GM19351 (cell line): Measurements from ENCODE around the gene PDIA4.
A peak's percentile ranks its signal among the peaks of the same experiment; 100 is the strongest.
"Not testable (repeated sequence)": the region's sequence is repeated elsewhere in the genome, so short reads cannot be mapped to it uniquely, and the experiment has no call there.

Experiments
- ATAC-seq: cut with Tn5 transposase; IDR thresholded peaks from one replicate; pipeline ENCODE4 v1.9.1; 2021; ENCODE audit warnings: mild to moderate bottlenecking, moderate library complexity; ENCODE audit not compliant: unreplicated experiment

PDIA4 gene

DNA sequence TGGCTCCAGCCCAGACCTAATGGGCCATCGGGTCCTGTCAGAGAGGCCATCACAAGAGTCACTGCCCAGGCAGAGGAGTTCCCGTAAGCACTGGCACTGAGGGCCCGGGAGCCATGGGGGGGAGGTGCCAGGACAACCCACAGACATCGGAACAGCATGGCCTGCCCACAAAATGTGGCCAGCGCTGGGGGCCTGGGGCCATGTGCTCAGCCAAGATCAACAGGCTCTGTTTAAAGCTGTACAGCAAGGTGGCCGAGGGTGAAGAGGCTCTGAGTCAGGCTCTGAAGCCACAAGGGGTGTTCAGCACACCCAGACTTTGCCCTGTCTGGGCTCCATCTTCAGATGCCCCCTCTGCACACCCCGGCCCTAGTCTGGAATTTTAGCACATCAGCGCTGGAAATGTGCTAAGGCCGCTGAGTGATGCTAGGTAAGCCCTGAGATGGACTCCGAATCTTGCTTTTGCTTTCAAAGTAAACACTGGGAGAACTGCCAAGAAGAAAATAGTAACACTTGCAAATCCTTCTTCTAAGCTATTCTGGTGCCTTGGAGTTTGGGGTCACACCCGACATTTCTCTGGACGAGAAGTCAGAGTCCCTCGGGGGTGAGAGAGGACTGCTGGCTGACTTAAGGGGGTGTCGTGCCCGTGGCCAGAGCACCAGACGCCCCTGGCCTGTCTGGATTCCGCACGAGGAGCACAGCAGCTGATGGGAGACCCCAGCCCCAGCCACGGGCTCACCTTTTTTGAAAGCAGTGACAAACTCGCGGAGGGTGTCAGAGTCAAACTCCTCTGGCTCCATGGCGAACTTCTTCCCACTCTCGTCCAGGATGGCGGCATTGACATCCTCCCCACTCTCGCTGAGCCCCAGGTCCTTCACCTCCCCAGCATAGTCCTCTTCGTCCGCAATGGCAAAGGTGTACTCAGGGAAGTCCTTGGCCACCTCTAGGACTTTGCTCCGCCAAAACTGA lies 23.6 kb downstream of the PDIA4 start:
- ATAC-seq: no peak

DNA sequence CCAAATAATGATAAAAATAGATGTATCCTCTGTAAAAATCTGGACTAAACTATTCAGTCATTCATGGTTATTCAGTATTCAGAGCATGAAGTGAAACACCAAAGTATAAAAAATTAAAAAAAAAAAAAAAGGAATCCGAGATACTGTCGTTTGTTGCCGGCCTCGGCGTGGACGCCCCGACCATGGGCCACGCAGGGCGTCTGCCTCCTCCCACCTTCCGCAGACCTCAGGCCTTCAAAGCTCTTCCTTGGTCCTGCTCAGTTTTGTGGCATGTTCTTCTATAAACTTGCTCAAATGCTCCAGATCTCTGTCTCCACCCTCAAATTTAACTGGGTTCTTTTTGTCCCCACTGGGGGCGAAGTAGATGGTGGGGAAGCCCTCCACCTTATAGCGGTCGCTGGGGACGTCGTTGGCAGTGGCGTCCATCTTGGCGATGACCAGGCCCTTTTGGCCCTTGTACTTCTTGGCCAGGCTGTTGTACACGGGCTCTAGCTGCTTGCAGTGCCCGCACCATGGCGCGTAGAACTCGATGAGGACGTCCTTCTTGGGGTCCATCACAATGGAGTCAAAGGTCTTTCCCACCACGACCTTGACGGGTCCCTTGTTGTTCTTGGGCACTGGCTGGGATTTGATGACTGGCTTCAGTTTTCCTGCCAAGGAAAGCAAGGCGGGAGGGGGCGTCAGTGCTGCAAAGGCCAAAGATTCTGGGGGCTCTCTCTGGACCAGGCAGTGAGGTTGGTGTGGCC lies 24.6 kb downstream of the PDIA4 start:
- ATAC-seq: no peak

DNA sequence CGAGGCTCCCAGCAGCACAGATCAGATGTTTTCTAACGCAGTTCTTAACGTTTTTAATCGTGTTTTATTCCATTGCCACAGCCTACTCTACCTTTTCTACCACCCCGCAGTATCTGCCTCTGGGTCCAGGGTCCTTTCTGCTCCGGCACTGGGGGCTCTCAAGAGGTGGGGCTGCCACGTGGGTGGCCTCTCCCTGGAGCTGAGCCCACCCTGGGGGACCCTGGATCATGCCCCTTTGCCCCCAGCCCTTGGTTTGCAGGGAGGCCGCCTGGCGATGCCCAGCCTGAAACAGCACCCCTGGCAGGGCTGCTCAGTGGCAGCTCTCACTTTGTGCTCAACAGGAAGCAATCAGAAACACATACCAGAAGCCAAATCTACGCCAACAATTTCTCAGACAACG lies 25.3 kb downstream of the PDIA4 start:
- ATAC-seq: no peak

DNA sequence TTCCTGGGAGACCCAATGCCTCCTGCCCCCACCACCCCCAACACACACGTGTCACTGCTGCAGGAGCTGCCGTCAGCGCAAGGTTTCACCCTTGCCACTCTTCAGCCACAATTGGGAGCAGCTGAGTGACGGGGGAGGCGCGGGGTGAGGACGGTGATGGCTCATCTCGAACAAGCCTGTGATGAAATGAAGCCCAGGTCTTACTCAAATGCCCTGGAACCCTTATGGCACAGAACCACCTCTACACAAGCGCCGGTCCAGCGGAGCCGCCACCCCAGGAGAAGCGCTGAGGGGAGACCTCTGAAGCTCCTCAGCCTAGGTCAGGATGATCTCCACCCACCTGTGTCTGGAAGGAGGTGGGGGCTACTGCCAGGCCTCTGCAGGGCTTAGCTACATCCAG lies 25.7 kb downstream of the PDIA4 start:
- ATAC-seq: no peak

DNA sequence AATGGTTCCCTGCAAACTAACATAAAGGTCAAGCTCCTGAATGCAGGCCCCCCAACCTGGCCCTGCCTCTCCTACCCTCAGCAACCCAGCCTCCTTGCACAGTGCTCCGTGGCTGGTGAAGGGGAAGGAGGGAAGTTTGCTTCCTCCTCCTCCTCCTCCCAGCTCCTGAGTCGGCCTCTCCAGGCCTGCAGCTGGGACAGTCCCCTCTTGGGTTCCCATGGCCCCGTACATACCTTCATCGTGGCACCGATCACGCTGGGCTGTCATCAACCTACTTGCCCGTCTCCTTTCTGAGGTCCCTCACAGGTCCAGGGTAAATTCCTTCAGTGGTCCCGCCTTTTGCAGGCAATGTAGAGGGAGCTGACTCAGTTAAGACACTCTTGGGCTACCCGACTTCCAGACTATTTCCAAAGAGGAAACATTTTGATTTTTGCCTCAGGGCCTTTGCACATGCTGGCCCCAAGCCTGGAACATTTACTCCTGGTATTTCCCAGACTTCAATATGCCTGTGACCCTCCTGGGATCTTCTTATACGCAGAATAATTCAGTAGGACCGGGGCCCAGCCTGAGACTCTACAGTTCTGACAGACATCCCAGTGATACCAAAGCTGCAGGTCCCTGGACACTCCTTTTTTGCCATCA lies 26.8 kb downstream of the PDIA4 start:
- ATAC-seq: no peak

DNA sequence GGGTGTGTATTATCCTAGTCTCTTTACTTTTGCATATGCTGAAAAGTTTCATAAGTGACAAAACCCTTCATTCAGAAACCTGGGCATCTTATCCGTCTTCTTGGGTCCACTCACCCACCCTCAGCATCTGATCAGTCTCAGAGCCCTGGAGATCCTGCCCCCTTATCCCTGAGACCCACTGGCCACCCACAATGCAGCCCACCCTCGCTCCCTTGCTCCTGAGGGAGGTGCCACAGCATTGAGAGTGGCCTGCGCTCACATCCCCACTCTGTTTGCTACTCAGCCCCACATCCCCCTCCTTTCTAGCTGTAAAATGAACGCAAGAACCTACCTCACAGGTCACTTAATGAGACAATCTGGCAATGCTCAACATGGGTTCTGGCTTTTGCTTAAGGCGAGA lies 27.3 kb downstream of the PDIA4 start:
- no peak for ATAC-seq

DNA sequence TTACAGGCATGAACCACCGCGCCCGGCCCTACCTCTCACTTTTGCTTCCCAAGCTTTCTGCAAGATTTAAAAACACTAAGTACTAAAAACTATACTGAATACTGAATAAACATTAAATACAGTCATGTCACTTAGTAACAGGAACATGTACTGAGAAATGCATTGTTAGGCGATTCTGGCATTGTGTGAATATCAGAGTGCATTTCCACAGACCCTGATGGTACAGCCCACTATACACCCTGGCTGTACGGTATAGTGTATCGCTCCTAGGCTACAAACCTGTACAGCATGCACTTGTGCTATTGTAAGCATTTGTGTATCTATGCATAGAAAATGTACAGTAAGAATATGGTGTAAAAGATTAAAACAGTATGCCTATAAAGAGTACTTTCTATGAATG lies 29.1 kb downstream of the PDIA4 start:
- ATAC-seq: no peak

DNA sequence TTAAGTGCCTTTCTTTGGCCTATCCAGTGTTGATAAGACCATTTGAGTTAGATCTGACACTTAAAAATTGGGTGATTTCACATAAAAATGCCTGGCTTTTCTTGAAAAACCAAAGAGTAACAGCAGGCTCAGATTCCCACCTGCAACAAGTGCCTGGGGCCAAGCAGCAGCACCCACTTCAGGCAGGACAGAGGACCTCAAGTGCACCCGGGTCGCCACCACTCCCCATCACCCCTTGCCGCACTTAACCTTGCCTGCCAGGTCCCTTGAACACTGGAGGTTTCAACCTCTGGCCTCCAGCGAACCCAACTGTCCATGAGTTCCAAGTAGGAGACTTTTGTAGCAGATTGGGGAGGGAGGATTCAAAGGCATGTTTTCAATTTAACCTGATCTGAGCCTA lies 30.8 kb downstream of the PDIA4 start:
- no peak for ATAC-seq

DNA sequence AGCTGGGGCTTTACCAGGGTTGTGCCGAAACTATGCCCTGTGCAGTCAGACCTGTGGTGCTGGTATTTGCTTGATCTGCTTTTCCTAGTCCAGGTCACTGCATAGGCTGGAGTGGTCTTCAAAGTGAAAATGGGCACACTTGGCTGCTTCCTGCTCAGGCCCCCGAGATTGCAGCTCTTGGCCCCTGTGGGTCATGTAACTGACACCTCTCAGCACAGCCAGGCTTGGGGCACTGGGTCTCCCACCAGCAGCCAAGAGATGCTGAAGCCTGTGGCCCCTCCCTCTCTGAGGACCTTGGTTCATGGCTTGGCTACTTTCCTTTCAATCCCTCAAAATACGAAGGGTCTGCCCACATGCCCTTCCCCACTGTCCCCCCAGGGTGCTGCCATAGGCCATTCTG lies 33.7 kb downstream of the PDIA4 start:
- ATAC-seq: no peak

DNA sequence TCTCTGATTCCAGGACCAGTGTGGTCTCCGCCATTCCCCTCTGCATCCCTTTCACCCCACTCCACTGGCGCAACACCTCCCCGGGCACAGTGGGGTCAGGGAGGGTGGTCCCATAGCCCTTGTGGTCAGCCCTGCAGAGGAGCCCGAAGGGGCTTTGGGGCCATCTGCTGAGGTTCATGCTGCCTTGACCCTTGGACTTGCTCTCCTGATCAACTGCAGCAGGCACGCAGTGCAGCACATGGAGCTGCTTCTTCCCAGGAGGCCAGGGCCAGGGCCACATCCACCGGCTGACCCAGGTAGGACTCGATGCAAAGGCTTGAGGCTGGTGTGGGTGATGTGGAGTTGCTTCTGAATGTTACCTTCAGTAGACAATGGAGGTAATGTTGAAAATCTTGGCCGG lies 35.1 kb downstream of the PDIA4 start:
- no peak for ATAC-seq

DNA sequence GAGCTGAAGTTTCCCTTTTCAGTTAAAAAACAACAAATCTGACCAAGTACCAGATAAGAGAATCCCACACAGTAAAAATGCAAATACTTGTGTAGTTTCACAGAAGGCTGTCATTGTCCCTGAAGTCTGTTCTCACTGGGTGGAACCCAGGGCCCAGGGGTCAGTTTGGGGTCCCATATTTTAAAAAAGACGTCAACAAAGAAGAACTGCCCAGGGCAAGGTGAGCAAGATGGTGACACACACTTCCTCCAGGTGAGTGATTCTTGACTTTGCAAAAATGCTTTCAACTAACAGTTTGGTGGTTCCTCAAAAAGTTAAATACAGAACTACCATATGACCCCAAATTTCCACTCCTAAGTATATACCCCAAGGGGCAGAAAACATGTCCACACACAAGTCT lies 36.8 kb downstream of the PDIA4 start:
- no peak for ATAC-seq

DNA sequence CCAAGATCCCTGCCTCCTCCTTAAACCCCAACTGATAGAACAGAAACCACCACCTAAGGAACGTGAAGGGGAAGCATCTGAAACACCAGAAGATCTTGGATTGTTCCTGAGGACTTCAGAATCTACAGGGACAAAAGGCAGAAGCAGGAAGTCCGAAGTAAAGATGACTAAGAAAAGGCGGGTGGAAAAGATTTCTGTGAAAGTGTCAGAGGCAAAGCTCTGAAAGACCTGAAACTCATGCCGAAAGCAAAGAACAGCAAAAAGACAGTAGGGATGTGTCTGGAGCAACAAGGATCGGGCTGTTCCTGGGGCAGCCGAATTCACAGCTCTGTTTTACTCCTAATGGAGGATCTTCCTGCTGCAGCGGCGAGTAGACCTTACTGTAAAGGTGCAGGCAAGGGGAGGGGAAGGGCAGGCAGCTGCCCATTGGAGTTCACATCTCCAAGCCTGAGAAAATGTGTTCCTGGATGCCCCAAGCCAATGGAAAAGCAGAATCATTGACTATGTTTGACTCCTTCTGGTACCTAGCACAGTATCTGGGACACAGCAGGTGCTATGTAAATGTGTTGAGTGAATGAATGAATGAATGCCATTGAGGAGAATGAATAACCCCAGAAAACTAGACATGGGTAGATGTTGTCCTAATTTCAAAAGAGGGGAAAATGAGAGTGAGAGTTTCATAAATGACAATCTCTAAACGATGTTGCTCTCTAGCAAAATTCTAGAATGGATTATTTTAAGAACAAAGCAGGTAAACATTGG lies 40.4 kb downstream of the PDIA4 start:
- peak; percentile 0 for ATAC-seq

DNA sequence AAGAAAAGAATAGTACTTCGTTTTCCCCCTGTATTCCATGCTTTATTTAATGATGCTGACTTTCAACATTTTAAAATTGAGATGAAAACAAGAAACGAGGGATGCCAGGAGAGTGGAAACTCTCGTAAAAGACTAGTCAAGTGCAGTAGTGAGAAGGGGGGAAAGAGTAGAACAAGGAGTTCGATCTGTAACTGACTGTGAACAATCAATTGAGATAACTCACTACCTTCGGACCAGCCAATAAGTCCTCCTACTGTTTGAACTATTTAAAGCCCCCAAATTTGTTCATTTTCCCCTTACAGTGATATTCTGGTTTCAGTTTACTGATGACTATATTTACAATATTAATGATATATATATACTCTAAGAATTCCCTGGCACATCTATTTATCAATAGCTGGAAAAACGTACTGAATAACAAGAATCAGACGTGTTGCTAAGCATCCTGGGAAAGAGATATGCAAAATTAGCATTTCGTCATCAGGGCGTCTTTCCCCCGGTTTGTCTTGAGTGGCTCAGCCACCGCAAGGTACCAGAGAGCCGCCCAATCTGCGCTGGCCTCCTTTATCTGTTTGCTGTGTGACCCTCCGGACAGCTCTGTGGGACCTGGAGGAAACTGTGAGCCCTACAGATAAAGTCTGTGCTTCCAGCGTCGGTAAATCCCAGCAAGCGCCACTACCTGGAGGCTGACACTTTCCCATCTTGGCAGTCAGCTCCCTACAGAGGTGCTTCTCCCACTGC lies 41.1 kb downstream of the PDIA4 start:
- peak; percentile 88 for ATAC-seq

DNA sequence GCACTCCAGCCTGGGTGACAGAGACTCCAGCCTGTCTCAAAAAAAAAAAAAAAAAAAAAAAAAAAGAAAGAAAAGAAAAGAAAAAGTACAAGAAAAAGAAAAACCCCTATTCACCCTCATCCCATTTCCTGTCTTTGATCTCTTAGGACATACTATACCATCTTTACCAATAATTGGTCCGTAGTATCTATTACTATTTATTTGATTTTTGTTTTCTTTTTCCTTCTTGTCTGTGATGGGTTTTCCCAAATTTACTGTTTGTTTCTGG lies 41.6 kb downstream of the PDIA4 start:
- ATAC-seq: no peak

DNA sequence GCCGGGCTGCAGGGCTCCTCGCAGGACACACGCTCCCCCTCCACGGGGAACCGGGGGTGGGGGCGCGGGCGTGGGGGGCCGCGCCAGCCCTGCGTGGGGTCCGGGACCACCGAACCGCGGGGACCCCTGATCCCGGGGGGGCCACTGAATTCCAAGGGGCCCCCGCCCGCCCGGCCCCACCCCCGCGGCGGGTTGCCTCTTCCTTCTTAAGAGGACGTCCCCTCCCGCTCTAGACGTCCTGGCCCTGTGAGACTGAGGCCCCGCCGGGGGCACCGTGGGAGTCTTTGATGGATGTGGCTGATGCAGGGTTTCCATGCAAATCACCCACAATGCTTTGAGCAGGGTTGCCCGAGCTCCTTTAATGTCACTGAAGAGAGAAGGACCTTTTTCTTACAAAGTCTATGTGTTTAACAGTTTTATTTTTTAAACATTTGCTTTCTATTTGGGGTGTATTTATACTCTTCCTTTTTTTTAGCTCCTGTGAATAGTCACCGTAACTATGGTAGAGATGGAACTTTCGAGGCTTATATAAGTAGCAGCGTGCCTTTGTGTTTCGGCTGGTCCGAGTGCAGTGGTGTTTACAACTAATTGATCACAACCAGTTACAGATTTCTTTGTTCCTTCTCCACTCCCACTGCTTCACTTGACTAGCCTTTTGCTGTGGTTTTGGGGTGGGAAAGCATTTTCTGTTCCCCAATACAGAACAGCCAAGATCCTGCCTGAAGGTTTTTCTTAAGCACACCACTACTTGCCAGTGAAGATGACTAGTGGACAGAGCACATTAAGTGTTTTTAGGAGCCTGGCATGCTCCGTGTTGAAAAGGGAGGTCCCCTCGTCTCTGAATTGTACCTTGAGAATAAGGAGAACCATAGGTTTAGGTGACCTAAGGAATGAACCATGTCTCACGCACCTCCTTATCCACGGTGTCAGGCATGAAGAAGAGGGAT lies 44.8 kb downstream of the PDIA4 start:
- ATAC-seq: peak; percentile 62

DNA sequence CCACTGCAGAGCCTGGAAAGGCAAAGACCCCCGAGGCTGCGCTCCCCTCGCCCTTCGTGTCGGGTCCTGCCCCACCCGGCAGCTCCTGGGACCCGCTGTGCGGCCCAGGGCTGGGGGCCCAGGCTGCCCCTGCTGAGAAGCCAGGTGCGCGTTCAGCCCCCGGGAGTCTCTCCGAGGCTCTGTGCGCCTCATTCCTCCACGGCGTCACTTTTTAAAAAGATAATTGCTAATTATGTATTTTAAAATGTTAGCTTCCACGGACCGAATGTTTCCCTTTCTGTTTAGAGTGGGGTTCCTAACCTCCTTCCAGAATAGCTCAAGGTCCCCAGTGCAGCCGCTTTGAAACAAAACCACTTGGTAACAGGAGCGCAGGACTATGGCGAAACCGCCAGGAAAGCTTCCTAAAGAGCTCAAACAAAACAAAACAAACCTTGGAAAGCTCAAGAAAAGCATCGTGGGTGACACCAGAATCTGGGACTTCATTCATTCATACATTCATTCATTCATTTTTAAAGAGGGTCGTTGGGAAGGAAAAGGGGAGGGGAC lies 45.6 kb downstream of the PDIA4 start:
- ATAC-seq: no peak

DNA sequence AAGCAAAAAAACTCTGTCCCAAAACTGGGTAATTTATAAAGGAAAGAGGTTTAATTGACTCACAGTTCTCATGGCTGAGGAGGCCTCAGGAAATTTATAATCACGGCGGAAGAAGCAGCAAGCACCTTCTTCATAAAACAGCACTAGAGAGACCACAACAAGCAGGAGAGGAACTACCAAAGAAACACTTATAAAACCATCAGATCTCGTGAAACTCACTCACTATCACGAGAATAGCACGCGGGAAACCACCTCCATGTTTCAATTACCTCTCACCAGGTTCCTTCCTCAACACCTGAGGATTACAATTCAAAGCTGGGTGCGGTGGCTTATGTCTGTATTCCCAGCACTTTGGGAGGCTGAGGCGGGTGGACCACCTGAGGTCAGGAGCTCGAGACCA lies 48.5 kb downstream of the PDIA4 start:
- no peak for ATAC-seq

DNA sequence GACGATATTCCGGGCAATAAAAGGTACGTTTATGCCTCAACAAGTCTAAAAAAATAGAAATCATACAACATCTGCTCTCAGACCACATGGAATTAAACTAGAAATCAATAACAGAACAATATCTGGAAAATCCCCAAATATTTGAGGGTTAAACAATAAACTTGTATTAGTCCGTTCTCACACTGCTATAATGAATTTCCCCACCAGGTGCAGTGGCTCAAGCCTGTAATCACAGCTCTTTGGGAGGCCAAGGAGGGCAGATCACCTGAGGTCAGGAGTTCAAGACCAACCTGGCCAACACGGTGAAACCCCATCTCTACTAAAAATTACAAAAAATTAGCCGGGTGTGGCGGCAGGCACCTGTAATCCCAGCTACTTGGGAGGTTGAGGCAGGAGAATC lies 49.2 kb downstream of the PDIA4 start:
- not testable (repeated sequence) for ATAC-seq

DNA sequence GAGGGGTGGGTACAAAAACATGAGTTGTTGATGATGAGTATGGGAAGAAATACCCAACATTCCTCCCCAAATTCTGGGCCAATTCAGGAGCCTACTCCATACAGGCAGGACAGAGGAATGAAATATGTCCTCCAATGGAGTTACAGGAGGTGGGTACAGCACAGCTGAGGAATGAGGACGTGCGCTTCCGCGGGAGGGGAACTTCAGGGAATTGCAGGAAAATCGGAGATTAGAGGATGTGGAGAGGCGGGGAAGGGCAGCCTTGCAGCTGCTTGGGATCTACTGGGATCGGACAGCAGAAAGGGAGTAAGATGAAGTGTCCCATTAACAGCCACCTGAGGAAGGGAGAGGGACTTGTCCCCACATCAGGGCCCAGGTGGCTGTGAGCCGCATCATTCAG lies 50.2 kb downstream of the PDIA4 start:
- no peak for ATAC-seq
